ENCODE data around the gene STATH. TPM values are rescaled to one million over a fixed set of nuclear protein-coding genes. Genes with fewer than 3 reads are reported as not detected.
"Not testable (repeated sequence)": the region's sequence is repeated elsewhere in the genome, so short reads cannot be mapped to it uniquely, and the experiment has no call there.

The STATH gene
- total and polyA plus RNA-seq, 5 experiments from 2014 or later, result not detected

- Mint-ChIP-seq H3K36me3 (no peaks in the 10 kb centered on the region), H3K4me1 (no peaks in the 10 kb centered on the region), H3K27me3 (peaks cover 0 to 3% (median 0%) of the 10 kb centered on the region in 5 donors), H3K27ac (no peak overlapping the region), H3K9me3 (peaks cover 0 to 17% (median 0%) of the 10 kb centered on the region in 9 donors), H3K4me3 (no peak overlapping the region)
- DNase-seq, result no peak
- no peak for ATAC-seq
- POLR2A ChIA-PET, result no interaction called here
Observed at GRCh38 chr4:70008771-70009170, 13.0 kb downstream of the STATH start.

- DNase-seq, H3K4me1 Mint-ChIP-seq, ATAC-seq, H3K27me3 Mint-ChIP-seq, POLR2A ChIA-PET, H3K36me3 Mint-ChIP-seq, H3K4me3 Mint-ChIP-seq, H3K27ac Mint-ChIP-seq, H3K9me3 Mint-ChIP-seq: not testable (repeated sequence)
Observed at GRCh38 chr4:70019006-70019405, 23.2 kb downstream of the STATH start.

GRCh38 chr4:70023218-70023617 is 27.5 kb downstream of the STATH start:
- no peak for DNase-seq
- Mint-ChIP-seq H3K4me1 (no peaks in the 10 kb centered on the region), H3K27me3 (no peaks in the 10 kb centered on the region), H3K36me3 (no peaks in the 10 kb centered on the region), H3K4me3 (no peak overlapping the region), H3K9me3 (no peaks in the 10 kb centered on the region), H3K27ac (no peak overlapping the region)
- ATAC-seq, result no peak
- POLR2A ChIA-PET, result no interaction called here

DNA sequence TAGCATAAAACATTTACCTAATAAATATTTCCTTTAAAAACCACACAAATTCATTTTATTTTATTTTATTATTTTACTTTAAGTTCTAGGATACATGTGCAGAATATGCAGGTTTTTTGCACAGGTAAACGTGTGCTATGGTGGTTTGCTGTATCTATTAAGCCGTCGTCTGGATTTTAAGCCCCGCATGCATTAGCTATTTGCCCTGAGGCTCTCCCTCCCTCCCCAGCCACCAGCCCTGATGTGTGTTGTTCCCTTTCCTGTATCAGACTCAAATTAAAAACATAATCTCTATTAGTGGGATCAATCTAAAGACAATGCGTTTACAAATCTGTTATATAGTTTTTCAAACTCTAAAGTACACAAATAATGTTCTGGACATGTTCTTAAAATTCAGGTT is 31.2 kb downstream of the STATH start:
- Mint-ChIP-seq H3K27me3 (no peaks in the 10 kb centered on the region), H3K9me3 (peaks cover 0 to 1% (median 0%) of the 10 kb centered on the region in 9 donors), H3K36me3 (no peaks in the 10 kb centered on the region), H3K4me3 (no peak overlapping the region), H3K27ac (no peak overlapping the region), H3K4me1 (no peaks in the 10 kb centered on the region)
- POLR2A ChIA-PET, result no interaction called here
- ATAC-seq (no peak), DNase-seq (no peak)

- H3K9me3 Mint-ChIP-seq, DNase-seq, H3K4me3 Mint-ChIP-seq, H3K36me3 Mint-ChIP-seq, ATAC-seq, H3K27me3 Mint-ChIP-seq, POLR2A ChIA-PET, H3K4me1 Mint-ChIP-seq, H3K27ac Mint-ChIP-seq: not testable (repeated sequence)
Observed at GRCh38 chr4:70028159-70028558, 32.4 kb downstream of the STATH start, which contains the start of gene HTN3. Gene HTN3 (plus strand): TSS chr4:70028459. CDS start chr4:70030741, 2,282 bp downstream.

DNA sequence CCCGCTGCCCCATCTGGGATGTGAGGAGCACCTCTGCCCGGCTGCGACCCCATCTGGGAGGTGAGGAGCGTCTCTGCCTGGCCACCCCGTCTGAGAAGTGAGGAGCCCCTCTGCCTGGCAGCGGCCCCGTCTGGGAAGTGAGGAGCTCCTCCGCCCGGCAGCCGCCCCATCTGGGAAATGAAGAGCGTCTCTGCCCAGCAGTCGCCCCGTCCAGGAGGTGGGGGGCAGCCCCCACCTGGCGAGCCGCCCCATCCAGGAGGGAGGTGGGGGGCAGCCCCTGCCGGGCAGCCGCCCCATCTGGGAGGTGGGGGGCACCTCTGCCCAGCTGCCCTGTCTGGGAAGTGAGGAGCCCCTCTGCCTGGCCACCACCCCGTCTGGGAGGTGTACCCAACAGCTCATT is 41.8 kb downstream of the STATH start:
- H3K4me1 Mint-ChIP-seq, H3K27ac Mint-ChIP-seq, H3K4me3 Mint-ChIP-seq, POLR2A ChIA-PET, H3K36me3 Mint-ChIP-seq, DNase-seq, H3K27me3 Mint-ChIP-seq, ATAC-seq: not testable (repeated sequence)
- peaks cover 3 to 24% (median 13%) of the 10 kb centered on the region in 9 donors for H3K9me3 Mint-ChIP-seq

DNA sequence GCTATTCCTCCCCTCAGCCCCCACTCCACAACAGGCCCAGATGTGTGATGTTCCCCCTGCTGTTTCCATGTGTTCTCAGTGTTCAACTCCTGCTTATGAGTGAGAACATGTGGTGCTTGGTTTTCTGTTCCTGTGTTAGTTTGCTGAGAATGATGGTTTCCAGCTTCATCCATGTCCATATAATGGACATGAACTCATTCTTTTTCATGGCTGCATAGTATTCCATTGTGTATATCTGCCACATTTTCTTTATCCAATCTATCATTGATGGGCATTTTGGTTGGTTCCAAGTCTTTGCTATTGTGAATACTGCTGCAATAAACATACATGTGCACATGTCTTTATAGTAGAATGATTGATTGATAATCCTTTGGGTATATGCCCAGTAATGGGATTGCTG is 44.2 kb downstream of the STATH start:
- H3K4me1 Mint-ChIP-seq, H3K4me3 Mint-ChIP-seq, ATAC-seq, DNase-seq, H3K27me3 Mint-ChIP-seq, H3K36me3 Mint-ChIP-seq, H3K27ac Mint-ChIP-seq, POLR2A ChIA-PET: not testable (repeated sequence)
- peaks cover 2 to 24% (median 13%) of the 10 kb centered on the region in 9 donors for H3K9me3 Mint-ChIP-seq

DNA sequence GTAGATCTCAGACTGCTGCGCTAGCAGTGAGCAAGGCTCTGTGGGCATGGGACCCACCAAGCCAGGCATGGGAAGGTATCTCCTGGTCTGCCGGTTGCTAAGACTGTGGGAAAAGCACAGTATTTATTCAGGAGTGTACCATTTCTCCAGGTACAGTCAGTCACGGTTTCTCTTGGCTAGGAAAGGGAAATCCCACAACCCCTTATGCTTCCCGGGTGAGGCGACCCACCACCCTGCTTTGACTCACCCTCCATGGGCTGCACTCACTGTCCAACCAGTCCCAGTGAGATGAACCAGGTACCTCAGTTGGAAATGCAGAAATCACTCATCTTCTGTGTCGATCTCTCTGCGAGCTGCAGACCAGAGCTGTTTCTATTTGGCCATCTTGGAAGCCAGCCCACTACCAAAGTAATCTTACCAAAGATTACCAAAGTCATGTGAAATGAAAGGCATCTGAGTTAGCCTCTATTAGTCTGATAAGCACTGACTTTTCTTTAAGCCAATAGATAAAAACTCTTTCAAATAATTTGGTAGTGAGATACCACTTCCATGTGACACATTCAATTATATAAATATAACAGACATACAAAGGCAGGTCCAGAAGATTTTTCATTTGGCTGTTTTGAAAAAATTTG is 46.0 kb downstream of the STATH start:
- Mint-ChIP-seq H3K4me1 (no peaks in the 10 kb centered on the region), H3K27me3 (no peaks in the 10 kb centered on the region), H3K4me3 (no peak overlapping the region), H3K36me3 (peaks cover 0 to 5% (median 2%) of the 10 kb centered on the region in 3 donors), H3K27ac (no peak overlapping the region), H3K9me3 (peaks cover 2 to 24% (median 12%) of the 10 kb centered on the region in 9 donors)
- DNase-seq, result no peak
- POLR2A ChIA-PET, result no interaction called here
- no peak for ATAC-seq

DNA sequence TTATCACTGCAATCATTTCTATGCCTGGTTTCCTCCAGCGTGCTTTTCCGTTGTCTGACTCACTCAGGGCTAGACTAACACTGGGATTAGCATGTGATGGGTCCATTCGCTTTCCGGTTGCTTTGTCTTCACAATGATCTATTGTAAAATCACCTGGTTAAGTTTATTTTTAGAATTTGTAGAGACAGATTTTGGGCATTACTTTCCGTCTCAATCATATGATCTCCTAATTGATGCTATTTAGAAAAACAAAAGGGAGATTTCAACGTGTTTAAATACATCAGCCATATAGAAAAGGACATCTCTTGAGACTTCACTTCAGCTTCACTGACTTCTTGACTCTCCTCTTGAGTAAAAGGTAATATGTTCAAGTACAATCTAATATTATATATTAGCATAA is 54.4 kb downstream of the STATH start, which contains the start of gene HTN1:
HTN1 (plus strand) TSS at position 301 of the 400 bp plus-strand sequence. CDS start 2,639 bp downstream, outside the sequence.
- H3K4me1 Mint-ChIP-seq, H3K4me3 Mint-ChIP-seq, H3K9me3 Mint-ChIP-seq, H3K27ac Mint-ChIP-seq, H3K27me3 Mint-ChIP-seq, DNase-seq, H3K36me3 Mint-ChIP-seq, POLR2A ChIA-PET, ATAC-seq: not testable (repeated sequence)

Other genes starting within 250 kb of the STATH start
- 10 to 100 TPM; 20.9 to 25.2 TPM for gene SULT1B1, start 235.3 kb upstream of the STATH start, total RNA-seq
- gene SULT1B1, start 235.3 kb upstream of the STATH start, polyA plus RNA-seq, result 10 to 100 TPM; 13.2 to 18.2 (median 13.3) TPM
- gene SULT1E1, start 135.8 kb upstream of the STATH start, total RNA-seq, result not detected
- gene SULT1E1, start 135.8 kb upstream of the STATH start, polyA plus RNA-seq, result not detected
- gene CSN1S1, start 64.9 kb upstream of the STATH start, total RNA-seq, result not detected
- gene CSN1S1, start 64.9 kb upstream of the STATH start, polyA plus RNA-seq, result not detected
- gene CSN2, start 30.2 kb upstream of the STATH start, total RNA-seq, result not detected
- not detected for gene CSN2, start 30.2 kb upstream of the STATH start, polyA plus RNA-seq
- not detected for gene HTN3, start 32.5 kb downstream of the STATH start, total RNA-seq
- not detected for gene HTN3, start 32.5 kb downstream of the STATH start, polyA plus RNA-seq
- not detected for gene HTN1, start 54.5 kb downstream of the STATH start, total RNA-seq
- not detected for gene HTN1, start 54.5 kb downstream of the STATH start, polyA plus RNA-seq
- gene PRR27, start 158.3 kb downstream of the STATH start, total RNA-seq, result not detected
- not detected for gene PRR27, start 158.3 kb downstream of the STATH start, polyA plus RNA-seq
- not detected for gene ODAM, start 199.8 kb downstream of the STATH start, total RNA-seq
- gene ODAM, start 199.8 kb downstream of the STATH start, polyA plus RNA-seq, result not detected
- not detected for gene FDCSP, start 230.2 kb downstream of the STATH start, total RNA-seq
- gene FDCSP, start 230.2 kb downstream of the STATH start, polyA plus RNA-seq, result not detected
- gene CSN3, start 246.6 kb downstream of the STATH start, total RNA-seq, result not detected
- gene CSN3, start 246.6 kb downstream of the STATH start, polyA plus RNA-seq, result not detected